ENCODE data around the gene MPG.
"Not testable (repeated sequence)": the region's sequence is repeated elsewhere in the genome, so short reads cannot be mapped to it uniquely, and the experiment has no call there.

The MPG gene

GRCh38 chr16:77807-78443 lies at the start of gene MPG:
Gene MPG (plus strand): TSS chr16:78225. CDS start chr16:78310, 85 bp downstream.
- no peak for DNase-seq

- not testable (repeated sequence) for DNase-seq
Observed at GRCh38 chr16:30627-31026, 47.4 kb upstream of the MPG start.

- not testable (repeated sequence) for DNase-seq
Observed at GRCh38 chr16:33154-33876, 44.7 kb upstream of the MPG start.

- DNase-seq: no peak
Observed at GRCh38 chr16:33877-34647, 44.0 kb upstream of the MPG start.

GRCh38 chr16:34648-34987 lies 43.4 kb upstream of the MPG start:
- DNase-seq: no peak

GRCh38 chr16:35011-35677 lies 42.9 kb upstream of the MPG start:
- no peak for DNase-seq

GRCh38 chr16:35678-36305 lies 42.2 kb upstream of the MPG start:
- no peak for DNase-seq

- no peak for DNase-seq
Observed at GRCh38 chr16:36336-36984, 41.6 kb upstream of the MPG start.

GRCh38 chr16:37511-37910 lies 40.5 kb upstream of the MPG start:
- DNase-seq: no peak

- DNase-seq: not testable (repeated sequence)
Observed at GRCh38 chr16:38206-38605, 39.8 kb upstream of the MPG start.

GRCh38 chr16:38941-39892 lies 38.8 kb upstream of the MPG start:
- DNase-seq: no peak

- no peak for DNase-seq
Observed at GRCh38 chr16:41439-42068, 36.5 kb upstream of the MPG start.

GRCh38 chr16:42069-42457 lies 36.0 kb upstream of the MPG start:
- no peak for DNase-seq

GRCh38 chr16:42691-43090 lies 35.3 kb upstream of the MPG start:
- DNase-seq: no peak

GRCh38 chr16:43294-43693 lies 34.7 kb upstream of the MPG start:
- DNase-seq: no peak

GRCh38 chr16:44655-45054 lies 33.4 kb upstream of the MPG start:
- no peak for DNase-seq

GRCh38 chr16:45454-45853 lies 32.6 kb upstream of the MPG start:
- no peak for DNase-seq

- not testable (repeated sequence) for DNase-seq
Observed at GRCh38 chr16:46510-46909, 31.5 kb upstream of the MPG start.

GRCh38 chr16:47234-47633 lies 30.8 kb upstream of the MPG start:
- no peak for DNase-seq

GRCh38 chr16:50769-51591 lies 27.0 kb upstream of the MPG start:
- DNase-seq: no peak

Measured in cerebellar nuclear complex (tissue), 1 donor.